GM18511 (cell line): ENCODE results near the gene CHMP4A.

ENCODE experiments used
- ATAC-seq: cut with Tn5 transposase; IDR thresholded peaks from one replicate; pipeline ENCODE4 v1.9.1; 2021; ENCODE audit warnings: mild to moderate bottlenecking, moderate library complexity; ENCODE audit not compliant: unreplicated experiment

The CHMP4A gene

GRCh38 chr14:24182110-24182882 lies 31.0 kb downstream of the CHMP4A start:
- no peak for ATAC-seq

GRCh38 chr14:24181371-24182077 lies 31.8 kb downstream of the CHMP4A start:
- no peak for ATAC-seq

- no peak for ATAC-seq
These were observed 33.1 kb downstream of the CHMP4A start for GRCh38 chr14:24179961-24180796.

- no peak for ATAC-seq
These were observed 33.9 kb downstream of the CHMP4A start for GRCh38 chr14:24179294-24179960.

GRCh38 chr14:24178399-24179178 lies 34.7 kb downstream of the CHMP4A start:
- ATAC-seq, result no peak

- no peak for ATAC-seq
These were observed 35.4 kb downstream of the CHMP4A start for GRCh38 chr14:24177891-24178290.

- no peak for ATAC-seq
These were observed 36.1 kb downstream of the CHMP4A start for GRCh38 chr14:24177041-24177825.

GRCh38 chr14:24176599-24176998 lies 36.7 kb downstream of the CHMP4A start:
- no peak for ATAC-seq

- no peak for ATAC-seq
These were observed 40.4 kb downstream of the CHMP4A start for GRCh38 chr14:24172871-24173281.

- ATAC-seq, result no peak
These were observed 40.9 kb downstream of the CHMP4A start for GRCh38 chr14:24172261-24172860.

GRCh38 chr14:24171422-24172260 lies 41.6 kb downstream of the CHMP4A start, which contains the start of gene REC8:
Gene REC8, plus strand, starts transcription at chr14:24172080. Its CDS starts 473 bp downstream, at chr14:24172553.
- ATAC-seq, result peak; percentile 91

GRCh38 chr14:24167469-24168114 lies 45.7 kb downstream of the CHMP4A start:
- no peak for ATAC-seq

- ATAC-seq, result no peak
These were observed 47.5 kb downstream of the CHMP4A start for GRCh38 chr14:24165785-24166184.

- ATAC-seq, result no peak
These were observed 48.7 kb downstream of the CHMP4A start for GRCh38 chr14:24164518-24164991.

GRCh38 chr14:24162093-24162492 lies 51.2 kb downstream of the CHMP4A start:
- no peak for ATAC-seq

- peak; percentile 91 for ATAC-seq
These were observed 52.2 kb downstream of the CHMP4A start, which contains the start of gene IRF9 for GRCh38 chr14:24160850-24161804. Gene IRF9, plus strand, starts transcription at chr14:24161265. Its CDS starts 880 bp downstream, at chr14:24162145.
